IMR-90 (cell line): ENCODE data around the gene ADPRHL1. TPM values are rescaled to one million over a fixed set of nuclear protein-coding genes. Genes with fewer than 3 reads are reported as not detected.

ENCODE experiments used
- ATAC-seq: fragments of 200-7000 bp; cut with Tn5 transposase; 2 replicates; pipeline ENCODE4 v1.9.1; 2020; ENCODE audit warnings: low read depth, mild to moderate bottlenecking, moderate library complexity
- BruUV-seq: library from RNA; stranded (reverse); fragments of 400-500 nt; replicated peaks from 2 replicates; lab custom pipeline; 2021; lab: Mats Ljungman, UMichigan
- CTCF ChIA-PET: fragments of 300-600 bp; formaldehyde crosslinking; extraction: SDS; loops from one replicate; lab custom pipeline; 2021; ENCODE audit warnings: antibody characterized with exemption; lab: Yijun Ruan, JAX
- POLR2A ChIA-PET: fragments of 300-600 bp; sonication (Branson Sonifier 250); formaldehyde crosslinking; loops from one replicate; lab custom pipeline; 2022; ENCODE audit warnings: antibody characterized with exemption; ENCODE audit not compliant: unreplicated experiment; lab: Charles Lee
- DNase-seq: peaks from one replicate; pipeline ENCODE4 v3.0.0; 2013
- H2AFZ ChIP-seq: replicated peaks from 2 replicates; pipeline ENCODE3; 2013; ENCODE audit warnings: low read length, mild to moderate bottlenecking; ENCODE audit not compliant: poor library complexity
- H2AK5ac ChIP-seq: 2 replicates; pipeline ENCODE4 v1.6.1; 2013; ENCODE audit warnings: low read depth, low read length, inconsistent platforms
- H2AK9ac ChIP-seq: replicated peaks from 2 replicates; pipeline ENCODE3; 2013; ENCODE audit warnings: mild to moderate bottlenecking, low read depth, low read length, moderate library complexity; ENCODE audit not compliant: poor library complexity
- H2BK120ac ChIP-seq: 2 replicates; pipeline ENCODE4 v1.6.1; 2013; ENCODE audit warnings: low read depth, low read length, inconsistent platforms
- H2BK15ac ChIP-seq: 3 replicates; pipeline ENCODE4 v1.6.1; 2013; ENCODE audit warnings: low read depth, low read length, inconsistent platforms
- H2BK20ac ChIP-seq: 2 replicates; pipeline ENCODE4 v1.6.1; 2013; ENCODE audit warnings: low read depth, mild to moderate bottlenecking, inconsistent platforms, low read length, moderate library complexity
- H2BK5ac ChIP-seq: 2 replicates; pipeline ENCODE4 v1.6.1; 2013; ENCODE audit warnings: mild to moderate bottlenecking, low read depth, low read length, inconsistent platforms; ENCODE audit not compliant: poor library complexity, severe bottlenecking
- H3K14ac ChIP-seq: replicated peaks from 2 replicates; pipeline ENCODE4 v1.6.1; 2013; ENCODE audit warnings: low read depth, low read length, inconsistent platforms
- H3K18ac ChIP-seq: 2 replicates; pipeline ENCODE4 v1.6.1; 2013; ENCODE audit warnings: low read depth, low read length, control low read depth
- H3K23ac ChIP-seq: 2 replicates; pipeline ENCODE4 v1.6.1; 2013; ENCODE audit warnings: low read depth, low read length, inconsistent platforms
- H3K27ac ChIP-seq: 2 replicates; pipeline ENCODE4 v1.5.1; 2013; ENCODE audit warnings: mild to moderate bottlenecking, control low read depth, low read length; ENCODE audit not compliant: insufficient read depth
- H3K27me3 ChIP-seq: 2 replicates; pipeline ENCODE4 v1.6.1; 2013; ENCODE audit warnings: low read length; ENCODE audit not compliant: control insufficient read depth, insufficient read depth
- H3K36me3 ChIP-seq: 2 replicates; pipeline ENCODE4 v1.6.1; 2013; ENCODE audit warnings: low read length, mixed read lengths; ENCODE audit not compliant: control insufficient read depth, insufficient read depth
- H3K4ac ChIP-seq: 2 replicates; pipeline ENCODE4 v1.6.1; 2013; ENCODE audit warnings: low read depth, low read length, inconsistent platforms
- H3K4me1 ChIP-seq: 2 replicates; pipeline ENCODE4 v1.6.1; 2013; ENCODE audit warnings: low read length, mixed read lengths; ENCODE audit not compliant: control insufficient read depth, insufficient read depth
- H3K4me2 ChIP-seq: 2 replicates; pipeline ENCODE4 v1.6.1; 2013; ENCODE audit warnings: low read depth, mild to moderate bottlenecking, control low read depth, low read length, moderate library complexity
- H3K4me3 ChIP-seq: 2 replicates; pipeline ENCODE4 v1.5.1; 2013; ENCODE audit warnings: low read depth, mild to moderate bottlenecking, control low read depth, low read length, moderate library complexity; ENCODE audit not compliant: insufficient read depth
- H3K56ac ChIP-seq: 2 replicates; pipeline ENCODE4 v1.6.1; 2013; ENCODE audit warnings: low read length, inconsistent platforms; ENCODE audit not compliant: insufficient read depth; ENCODE audit errors: extremely low read depth
- H3K79me1 ChIP-seq, 2 experiments: 2 replicates each; pipeline ENCODE4 v1.6.1; 2013; ENCODE audit warnings: low read length in 2 of 2, inconsistent platforms in 1 of 2, low read depth in 1 of 2
- H3K9ac ChIP-seq: 2 replicates; pipeline ENCODE4 v1.6.1; 2013; ENCODE audit warnings: low read depth, low read length, control low read depth
- H3K9me1 ChIP-seq: 2 replicates; pipeline ENCODE4 v1.6.1; 2013; ENCODE audit warnings: low read length, inconsistent platforms; ENCODE audit not compliant: insufficient read depth
- H3K9me3 ChIP-seq: 2 replicates; pipeline ENCODE4 v1.6.1; 2013; ENCODE audit warnings: low read length; ENCODE audit not compliant: control insufficient read depth, insufficient read depth
- H4K20me1 ChIP-seq: 2 replicates; pipeline ENCODE4 v1.6.1; 2013; ENCODE audit warnings: low read length, inconsistent platforms; ENCODE audit not compliant: insufficient read depth
- H4K5ac ChIP-seq: 2 replicates; pipeline ENCODE4 v1.6.1; 2013; ENCODE audit warnings: mild to moderate bottlenecking, low read depth, low read length, control low read depth
- H4K8ac ChIP-seq, 2 experiments: 2 replicates each; pipeline ENCODE4 v1.6.1; 2013; ENCODE audit warnings: low read depth in 2 of 2, low read length in 2 of 2, control low read depth in 1 of 2, inconsistent platforms in 1 of 2
- H4K91ac ChIP-seq: 2 replicates; pipeline ENCODE4 v1.6.1; 2013; ENCODE audit warnings: low read depth, low read length, inconsistent platforms; ENCODE audit not compliant: insufficient read depth
- CHD1 ChIP-seq: IDR thresholded peaks from 2 replicates; pipeline ENCODE4 v1.6.1; 2012; ENCODE audit warnings: low read depth, low read length, improper control_type of control experiment
- CTCF ChIP-seq: conservative IDR thresholded peaks from 2 replicates; pipeline ENCODE4 v1.5.1; 2012; ENCODE audit warnings: mild to moderate bottlenecking, low read depth, low read length, improper control_type of control experiment
- NFE2L2 ChIP-seq: fragments of 150-350 bp; IDR thresholded peaks from 2 replicates; pipeline ENCODE4 v1.6.1; 2016; ENCODE audit warnings: low read depth, mild to moderate bottlenecking, low read length
- RCOR1 ChIP-seq: IDR thresholded peaks from 2 replicates; pipeline ENCODE4 v1.6.1; 2012; ENCODE audit warnings: mild to moderate bottlenecking, low read length, improper control_type of control experiment; ENCODE audit not compliant: insufficient replicate concordance
- SMC3 ChIP-seq: fragments of 150-350 bp; IDR thresholded peaks from 2 replicates; pipeline ENCODE4 v1.6.1; 2016; ENCODE audit warnings: low read depth, mild to moderate bottlenecking, antibody characterized with exemption, low read length, moderate library complexity
- WGBS, 2 experiments: methylation state at CpG; one replicate each; pipeline versions ENCODE4 v1.1.5 to v1.1.7; 2013; ENCODE audit warnings: missing lambda C conversion rate in 2 of 2; ENCODE audit not compliant: insufficient read length in 1 of 2; ENCODE audit errors: extremely low coverage in 2 of 2; 5-methylcytosine and 5-hydroxymethylcytosine counted together
- dilution Hi-C: fragments of 300-500 bp; cut with HindIII; formaldehyde crosslinking; loops from one replicate; pipeline ENCODE4 v1.14.3; 2018; ENCODE audit warnings: low sequenced_read_pairs; ENCODE audit not compliant: unreplicated experiment
- in situ Hi-C: fragments of 300-500 bp; cut with MboI; formaldehyde crosslinking; loops from 3 replicates; pipeline ENCODE4 v1.14.3; 2019; ENCODE audit warnings: low sequenced_read_pairs, inconsistent platforms, mixed read lengths
- intact Hi-C: fragments of 100-400 bp; cut with micrococcal nuclease; formaldehyde crosslinking; loops from 2 replicates; pipeline ENCODE4 v1.10.0; 2022
- polyA plus RNA-seq, 3 experiments: library from polyadenylated mRNA; depleted of rRNA; stranded (reverse); fragments of >200 nt; gene quantifications; 2 replicates each; pipeline ENCODE4 v1.2.3, GENCODE V29; 2012; ENCODE audit warnings: low replicate concordance in 1 of 3
- total RNA-seq: library from RNA; depleted of rRNA; stranded (reverse); fragments of >200 nt; gene quantifications from 2 replicates; pipeline ENCODE4 v1.2.3, GENCODE V29; 2012

Gene ADPRHL1
- total and polyA plus RNA-seq, 2 of the 4 experiments (the other 2 are of a cell fraction): 0.36 to 0.67 TPM

- no peak overlapping the region for H3K14ac ChIP-seq
- ChIA-PET POLR2A (no interaction called here), CTCF (no interaction called here)
- WGBS, 2 experiments: no CpG with 5 or more reads among the region's 12 CpGs
- peaks cover 40% of the 10 kb centered on the region for H3K36me3 ChIP-seq
- H2AFZ ChIP-seq: no peak overlapping the region
- no peak overlapping the region for H3K9ac ChIP-seq
- H2BK20ac ChIP-seq: no peak overlapping the region
- ATAC-seq (no peak), DNase-seq (no peak)
- in situ Hi-C loops (no loop called here), dilution Hi-C loops (no loop called here), intact Hi-C loops (no loop called here)
- H2AK9ac ChIP-seq: no peak overlapping the region
- H2BK5ac ChIP-seq: no peak overlapping the region
- no peak overlapping the region for H3K23ac ChIP-seq
- no peak overlapping the region for H4K91ac ChIP-seq
- H3K27me3 ChIP-seq: no peaks in the 10 kb centered on the region
- no peak overlapping the region for H2BK15ac ChIP-seq
- H4K8ac ChIP-seq: no peak overlapping the region
- peaks cover 8% of the 10 kb centered on the region; the same call in 1 of the 2 replicates for H3K9me1 ChIP-seq
- no peak overlapping the region for H3K56ac ChIP-seq
- no peaks in the 10 kb centered on the region for H3K9me3 ChIP-seq
- H4K20me1 ChIP-seq: no peaks in the 10 kb centered on the region; the same call in none of the 2 replicates
- no peak overlapping the region for H3K27ac ChIP-seq
- H3K4me1 ChIP-seq: peaks cover 2% of the 10 kb centered on the region; the same call in 1 of the 2 replicates
- no peak overlapping the region for H2BK120ac ChIP-seq
- TF ChIP-seq CHD1: no peak
- no peak for TF ChIP-seq RCOR1
- TF ChIP-seq CTCF: no peak
- no peak for TF ChIP-seq SMC3
- TF ChIP-seq NFE2L2: no peak
- no peak overlapping the region for H3K18ac ChIP-seq
- H3K4me3 ChIP-seq: no peak overlapping the region
- H2AK5ac ChIP-seq: no peak overlapping the region
- H4K5ac ChIP-seq: no peak overlapping the region
- H3K79me1 ChIP-seq: peaks cover 17 to 36% of the 10 kb centered on the region in 2 experiments
- no TSS peak for BruUV-seq
- no peak overlapping the region for H3K4me2 ChIP-seq
- H3K4ac ChIP-seq: no peak overlapping the region
Observed at GRCh38 chr13:113475911-113476310, 22.6 kb upstream of the ADPRHL1 start.
